Fibroblast of lung (primary cell): ENCODE results near the gene KNTC1. TPM values are rescaled to one million over a fixed set of nuclear protein-coding genes. Genes with fewer than 3 reads are reported as not detected.
A peak's percentile ranks its signal among the peaks of the same experiment; 100 is the strongest.

Experiments
- DNase-seq, 2 donors: peaks; one replicate each; pipeline versions ENCODE4 v3.0.0 to v3.0.0-alpha.2; 2010; ENCODE audit warnings: low read depth in 2 of 2
- H2AFZ ChIP-seq: 2 replicates; pipeline ENCODE4 v1.5.1; 2012; ENCODE audit warnings: low read length, control low read depth, inconsistent platforms
- H3K27ac ChIP-seq: 2 replicates; pipeline ENCODE4 v1.5.1; 2011; ENCODE audit warnings: low read length, control low read depth; ENCODE audit not compliant: insufficient read depth
- H3K27me3 ChIP-seq: 2 replicates; pipeline ENCODE4 v1.5.1; 2011; ENCODE audit warnings: mild to moderate bottlenecking, low read length; ENCODE audit not compliant: control insufficient read depth, insufficient read depth
- H3K36me3 ChIP-seq: 2 replicates; pipeline ENCODE4 v1.5.1; 2011; ENCODE audit warnings: low read length; ENCODE audit not compliant: control insufficient read depth, insufficient read depth
- H3K4me1 ChIP-seq: 2 replicates; pipeline ENCODE4 v1.5.1; 2011; ENCODE audit warnings: low read length; ENCODE audit not compliant: control insufficient read depth, insufficient read depth; ENCODE audit errors: extremely low read depth
- H3K4me2 ChIP-seq: 2 replicates; pipeline ENCODE4 v1.5.1; 2011; ENCODE audit warnings: low read length, control low read depth; ENCODE audit not compliant: insufficient read depth; ENCODE audit errors: extremely low read depth
- H3K4me3 ChIP-seq, 4 experiments: fragments of 200-600 bp in 1 of 4; sonication (generic) in 1 of 4; replicated peaks in 1 of 4; 2 replicates each; pipeline ENCODE4 v1.5.1; 2011 to 2016; ENCODE audit warnings: low read length in 4 of 4, low read depth in 3 of 4, mild to moderate bottlenecking in 3 of 4, control low read depth in 2 of 4, inconsistent platforms in 1 of 4, mixed read lengths in 1 of 4; ENCODE audit not compliant: insufficient read depth in 1 of 4; ENCODE audit errors: control extremely low read depth in 1 of 4
- H3K79me2 ChIP-seq: 2 replicates; pipeline ENCODE4 v1.5.1; 2012; ENCODE audit warnings: mild to moderate bottlenecking, low read length, inconsistent platforms; ENCODE audit not compliant: control insufficient read depth, insufficient read depth
- H3K9ac ChIP-seq: 2 replicates; pipeline ENCODE4 v1.5.1; 2011; ENCODE audit warnings: mild to moderate bottlenecking, low read length, control low read depth; ENCODE audit not compliant: insufficient read depth
- H3K9me3 ChIP-seq: 2 replicates; pipeline ENCODE4 v1.5.1; 2012; ENCODE audit warnings: low read depth, low read length; ENCODE audit not compliant: control insufficient read depth, insufficient read depth
- H4K20me1 ChIP-seq: 2 replicates; pipeline ENCODE4 v1.5.1; 2011; ENCODE audit warnings: low read length; ENCODE audit not compliant: control insufficient read depth, insufficient read depth; ENCODE audit errors: extremely low read depth
- CTCF ChIP-seq, 2 donors: IDR thresholded peaks in 1 of 2; conservative IDR thresholded peaks in 1 of 2; 1 replicate in 1 of 2; 2 replicates in 1 of 2; pipeline ENCODE4 v1.5.1; 2011 to 2012; ENCODE audit warnings: low read length in 2 of 2, control low read depth in 1 of 2, inconsistent platforms in 1 of 2, low read depth in 1 of 2, mild to moderate bottlenecking in 1 of 2
- EZH2 ChIP-seq: IDR thresholded peaks from 2 replicates; pipeline ENCODE4 v1.5.1; 2012; ENCODE audit warnings: low read length, control low read depth, mild to moderate bottlenecking; ENCODE audit errors: missing control alignments
- polyA plus RNA-seq, 2 donors: library from polyadenylated mRNA; depleted of rRNA in 1 of 2; stranded (reverse) in 1 of 2; unstranded in 1 of 2; fragments of >200 nt; gene quantifications; 2 replicates each; pipeline ENCODE4 v1.2.1, GENCODE V29; 2011 to 2012; ENCODE audit warnings: missing spikeins in 1 of 2
- total RNA-seq: library from RNA; depleted of rRNA; stranded (reverse); fragments of >200 nt; gene quantifications from 2 replicates; pipeline ENCODE4 v1.2.1, GENCODE V29; 2014

Gene KNTC1
- total and polyA plus RNA-seq, 2 donors (not counting 1 experiment from before 2014, with no cell fraction given), result 11.0 to 14.4 TPM

GRCh38 chr12:122635471-122635870, 108.4 kb downstream of the KNTC1 start:
- Histone ChIP-seq H3K9me3 (no peaks in the 10 kb centered on the region), H3K36me3 (no peaks in the 10 kb centered on the region), H3K79me2 (no peaks in the 10 kb centered on the region), H3K4me3 (no peak overlapping the region), H3K27me3 (no peaks in the 10 kb centered on the region), H4K20me1 (no peaks in the 10 kb centered on the region), H2AFZ (no peak overlapping the region), H3K4me1 (no peaks in the 10 kb centered on the region), H3K27ac (no peak overlapping the region), H3K4me2 (no peak overlapping the region), H3K9ac (no peak overlapping the region)
- TF ChIP-seq EZH2, result no peak
- no peak for TF ChIP-seq CTCF (conservative IDR thresholded peaks at IDR 0.05 in 1 of 2, IDR thresholded peaks at IDR 0.05 in 1 of 2; ENCODE audit: low read depth in 1 of 2, low read length in 2 of 2)
- no peak for DNase-seq

DNA sequence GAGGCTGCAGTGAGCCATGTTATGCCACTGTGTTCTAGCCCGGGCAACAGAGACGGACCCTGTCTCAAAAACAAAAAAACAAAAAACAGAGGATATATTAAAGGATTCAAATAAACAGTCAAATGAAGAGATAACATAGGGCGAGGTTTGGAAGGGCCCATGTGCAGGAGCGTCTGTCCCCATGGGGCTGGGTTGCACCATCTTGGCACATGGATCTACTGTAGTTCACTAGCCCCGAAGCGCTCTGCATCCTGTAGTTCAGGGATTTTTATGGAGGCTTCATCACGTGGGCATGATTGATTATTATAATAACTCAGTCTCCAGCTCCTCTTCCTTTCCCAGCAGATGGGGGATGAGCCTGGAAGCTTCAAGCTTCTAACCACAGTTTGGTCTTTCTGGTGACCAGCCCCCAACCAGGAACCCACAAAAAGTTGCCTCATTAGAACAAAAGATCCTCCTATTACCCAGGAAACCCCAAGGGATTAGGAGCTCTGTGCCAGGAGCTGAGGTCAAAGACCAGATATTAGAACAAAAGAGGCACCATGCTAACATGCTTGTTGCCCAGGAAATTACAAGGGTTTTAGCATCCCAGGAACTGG, 116.3 kb downstream of the KNTC1 start:
- Histone ChIP-seq H3K9me3 (no peaks in the 10 kb centered on the region), H3K9ac (no peak overlapping the region), H2AFZ (no peak overlapping the region), H4K20me1 (no peaks in the 10 kb centered on the region), H3K27ac (no peak overlapping the region), H3K4me1 (no peaks in the 10 kb centered on the region), H3K4me2 (no peak overlapping the region), H3K79me2 (no peaks in the 10 kb centered on the region), H3K36me3 (no peaks in the 10 kb centered on the region), H3K27me3 (no peaks in the 10 kb centered on the region), H3K4me3 (no peak overlapping the region)
- no peak for DNase-seq
- TF ChIP-seq EZH2 (no peak), CTCF (conservative IDR thresholded peaks at IDR 0.05 in 1 of 2, IDR thresholded peaks at IDR 0.05 in 1 of 2; ENCODE audit: low read depth in 1 of 2, low read length in 2 of 2) (no peak)

- DNase-seq, result peak; percentile 67 to 85
- TF ChIP-seq EZH2, result no peak
- TF ChIP-seq CTCF (conservative IDR thresholded peaks at IDR 0.05 in 1 of 2, IDR thresholded peaks at IDR 0.05 in 1 of 2; ENCODE audit: low read depth in 1 of 2, low read length in 2 of 2), result no peak
- H3K4me2 ChIP-seq, result no peak overlapping the region
Measured at GRCh38 chr12:122646517-122647217, 119.6 kb downstream of the KNTC1 start.

More at GRCh38 chr12:122646517-122647217, 119.6 kb downstream of the KNTC1 start:
- H3K9me3 ChIP-seq, result no peaks in the 10 kb centered on the region
- H3K27ac ChIP-seq, result peak overlapping the region; percentile 34
- no peaks in the 10 kb centered on the region for H3K79me2 ChIP-seq
- no peaks in the 10 kb centered on the region for H3K27me3 ChIP-seq
- H2AFZ ChIP-seq, result no peak overlapping the region
- no peaks in the 10 kb centered on the region for H3K36me3 ChIP-seq
- no peak overlapping the region for H3K4me3 ChIP-seq
- H4K20me1 ChIP-seq, result no peaks in the 10 kb centered on the region
- no peaks in the 10 kb centered on the region for H3K4me1 ChIP-seq
- no peak overlapping the region for H3K9ac ChIP-seq
